PFSK-1 (cell line): ENCODE data around the gene SPECC1.

ENCODE experiments used
- FOXP2 ChIP-seq: optimal IDR thresholded peaks from 2 replicates; pipeline ENCODE3; 2011; ENCODE audit warnings: borderline replicate concordance, control low read depth, inconsistent platforms; ENCODE audit not compliant: insufficient read depth; ENCODE audit errors: extremely low read length, extremely low read depth
- POLR2AphosphoS5 ChIP-seq: IDR thresholded peaks from 2 replicates; pipeline ENCODE4 v1.6.1; 2012; ENCODE audit warnings: low read depth, mild to moderate bottlenecking, control low read depth, low read length, moderate library complexity
- REST ChIP-seq, 2 experiments: IDR thresholded peaks; 2 replicates each; pipeline versions ENCODE4 v1.6.1 to v1.8.0; 2011 to 2012; ENCODE audit warnings: low read depth in 2 of 2, low read length in 2 of 2, control low read depth in 1 of 2, inconsistent platforms in 1 of 2, mild to moderate bottlenecking in 1 of 2, moderate library complexity in 1 of 2; ENCODE audit not compliant: insufficient read depth in 1 of 2
- SIN3A ChIP-seq: IDR thresholded peaks from 2 replicates; pipeline ENCODE4 v1.6.1; 2012; ENCODE audit warnings: mild to moderate bottlenecking, low read length, moderate library complexity, borderline replicate concordance; ENCODE audit not compliant: insufficient read depth
- TAF1 ChIP-seq: IDR thresholded peaks from 2 replicates; pipeline ENCODE4 v1.6.1; 2012; ENCODE audit warnings: low read length, control low read depth, borderline replicate concordance; ENCODE audit not compliant: insufficient read depth

SPECC1 gene

DNA sequence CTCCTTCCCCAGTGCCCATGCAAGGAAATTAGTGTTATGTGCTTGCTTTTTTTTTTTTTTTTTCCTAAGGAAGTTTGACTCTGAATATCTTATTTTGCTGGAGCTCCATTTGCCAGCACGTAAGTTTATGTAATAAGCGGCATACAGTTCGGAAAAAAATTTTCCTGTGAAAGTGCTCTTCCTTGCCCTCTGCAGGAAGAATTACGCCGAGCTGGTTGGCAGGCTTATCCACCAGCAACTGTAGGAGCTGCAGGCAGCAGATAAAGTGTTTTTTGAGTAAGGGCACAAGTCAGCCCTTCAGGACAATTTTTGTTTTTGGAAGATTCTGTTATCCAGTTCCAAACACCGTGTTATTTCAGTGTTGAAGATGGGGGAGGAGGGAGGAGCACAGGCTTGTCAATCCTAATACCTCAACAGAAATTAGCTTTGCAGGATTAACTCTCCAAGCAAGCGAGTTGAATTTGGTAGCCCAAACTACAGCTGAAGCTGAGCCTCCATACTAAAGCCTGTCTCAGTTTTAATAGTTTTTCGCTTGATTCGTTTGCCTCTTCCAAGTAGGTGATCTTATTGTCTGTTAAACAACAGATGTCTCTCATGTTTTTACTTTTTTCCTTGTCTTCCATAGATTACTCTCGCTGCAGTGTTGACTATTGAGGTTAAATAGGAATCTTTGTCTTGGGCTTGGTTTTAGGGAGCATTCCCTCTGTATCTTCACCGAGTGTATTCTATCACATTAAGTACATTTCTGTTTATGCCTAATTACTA lies 1.1 kb downstream of the SPECC1 start:
- TF ChIP-seq FOXP2 = no peak
- TF ChIP-seq SIN3A = no peak
- no peak for TF ChIP-seq REST (IDR thresholded peaks at IDR 0.05; ENCODE audit: insufficient read depth in 1 of 2, low read depth in 2 of 2, low read length in 2 of 2)
- no peak for TF ChIP-seq POLR2AphosphoS5
- no peak for TF ChIP-seq TAF1

- TF ChIP-seq SIN3A (no peak), FOXP2 (no peak), REST (IDR thresholded peaks at IDR 0.05; ENCODE audit: insufficient read depth in 1 of 2, low read depth in 2 of 2, low read length in 2 of 2) (no peak), POLR2AphosphoS5 (no peak), TAF1 (no peak)
These were observed 1.8 kb downstream of the SPECC1 start for GRCh38 chr17:20010936-20011335.

GRCh38 chr17:20012017-20012536 lies 2.9 kb downstream of the SPECC1 start:
- TF ChIP-seq POLR2AphosphoS5 (no peak), REST (IDR thresholded peaks at IDR 0.05; ENCODE audit: insufficient read depth in 1 of 2, low read depth in 2 of 2, low read length in 2 of 2) (no peak), SIN3A (no peak), TAF1 (no peak), FOXP2 (no peak)

- TF ChIP-seq POLR2AphosphoS5 (no peak), SIN3A (no peak), TAF1 (no peak), FOXP2 (no peak), REST (IDR thresholded peaks at IDR 0.05; ENCODE audit: insufficient read depth in 1 of 2, low read depth in 2 of 2, low read length in 2 of 2) (no peak)
These were observed 13.5 kb downstream of the SPECC1 start for GRCh38 chr17:20022701-20023100.

- no peak for TF ChIP-seq REST (IDR thresholded peaks at IDR 0.05; ENCODE audit: insufficient read depth in 1 of 2, low read depth in 2 of 2, low read length in 2 of 2)
- no peak for TF ChIP-seq SIN3A
- no peak for TF ChIP-seq FOXP2
- no peak for TF ChIP-seq TAF1
These were observed 17.8 kb downstream of the SPECC1 start for GRCh38 chr17:20026960-20027359.
